GM18498 (cell line): Measurements from ENCODE around the gene MICB.
"Not testable (repeated sequence)": the region's sequence is repeated elsewhere in the genome, so short reads cannot be mapped to it uniquely, and the experiment has no call there.

Experiments
- ATAC-seq: cut with Tn5 transposase; IDR thresholded peaks from one replicate; pipeline ENCODE4 v1.9.1; 2021; ENCODE audit warnings: mild to moderate bottlenecking, moderate library complexity; ENCODE audit not compliant: unreplicated experiment

MICB gene

GRCh38 chr6:31498748-31499147, 803 bp downstream of the MICB start:
- ATAC-seq, result no peak

GRCh38 chr6:31499648-31500047, 1.7 kb downstream of the MICB start:
- not testable (repeated sequence) for ATAC-seq

GRCh38 chr6:31502586-31502985, 4.6 kb downstream of the MICB start:
- ATAC-seq, result no peak

GRCh38 chr6:31509036-31509435, 11.1 kb downstream of the MICB start:
- ATAC-seq, result not testable (repeated sequence)

- no peak for ATAC-seq
Observed at GRCh38 chr6:31510007-31510406, 12.1 kb downstream of the MICB start.

- ATAC-seq, result no peak
Observed at GRCh38 chr6:31513456-31514165, 15.7 kb downstream of the MICB start.

GRCh38 chr6:31521835-31522234, 23.9 kb downstream of the MICB start:
- ATAC-seq, result no peak

GRCh38 chr6:31525553-31525931, 27.6 kb downstream of the MICB start:
- no peak for ATAC-seq

GRCh38 chr6:31525932-31526591, 28.1 kb downstream of the MICB start:
- ATAC-seq, result no peak

- ATAC-seq, result no peak
Observed at GRCh38 chr6:31528307-31528777, 30.4 kb downstream of the MICB start.

- no peak for ATAC-seq
Observed at GRCh38 chr6:31528821-31529328, 30.9 kb downstream of the MICB start, which contains the start of gene MCCD1. TSS of gene MCCD1 (plus strand) at chr6:31528962. CDS start at chr6:31529015, 53 bp downstream.

GRCh38 chr6:31529329-31530150, 31.6 kb downstream of the MICB start:
- no peak for ATAC-seq

- ATAC-seq, result no peak
Observed at GRCh38 chr6:31530659-31531058, 32.7 kb downstream of the MICB start.

- no peak for ATAC-seq
Observed at GRCh38 chr6:31531162-31531561, 33.2 kb downstream of the MICB start.

- no peak for ATAC-seq
Observed at GRCh38 chr6:31531771-31532643, 34.1 kb downstream of the MICB start.

GRCh38 chr6:31532644-31533454, 34.9 kb downstream of the MICB start:
- no peak for ATAC-seq

- ATAC-seq, result no peak
Observed at GRCh38 chr6:31533455-31533841, 35.5 kb downstream of the MICB start.

- ATAC-seq, result no peak
Observed at GRCh38 chr6:31534011-31534410, 36.1 kb downstream of the MICB start.

- no peak for ATAC-seq
Observed at GRCh38 chr6:31534521-31535040, 36.6 kb downstream of the MICB start.
